ENCODE data around the gene CFAP58.

- TF ChIP-seq, protein P1, sequence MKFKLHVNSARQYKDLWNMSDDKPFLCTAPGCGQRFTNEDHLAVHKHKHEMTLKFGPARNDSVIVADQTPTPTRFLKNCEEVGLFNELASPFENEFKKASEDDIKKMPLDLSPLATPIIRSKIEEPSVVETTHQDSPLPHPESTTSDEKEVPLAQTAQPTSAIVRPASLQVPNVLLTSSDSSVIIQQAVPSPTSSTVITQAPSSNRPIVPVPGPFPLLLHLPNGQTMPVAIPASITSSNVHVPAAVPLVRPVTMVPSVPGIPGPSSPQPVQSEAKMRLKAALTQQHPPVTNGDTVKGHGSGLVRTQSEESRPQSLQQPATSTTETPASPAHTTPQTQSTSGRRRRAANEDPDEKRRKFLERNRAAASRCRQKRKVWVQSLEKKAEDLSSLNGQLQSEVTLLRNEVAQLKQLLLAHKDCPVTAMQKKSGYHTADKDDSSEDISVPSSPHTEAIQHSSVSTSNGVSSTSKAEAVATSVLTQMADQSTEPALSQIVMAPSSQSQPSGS (CRISPR knock-in tag; IDR thresholded peaks at IDR 0.05), result no peak
- no peak for TF ChIP-seq LCORL (IDR thresholded peaks at IDR 0.05)
- no peak for TF ChIP-seq LCORL (CRISPR knock-in tag; IDR thresholded peaks at IDR 0.05)
- TF ChIP-seq EZH2 (conservative IDR thresholded peaks at IDR 0.05; ENCODE audit: low read depth, low read length), result no peak
- TF ChIP-seq NFE2L2 (IDR thresholded peaks at IDR 0.05; ENCODE audit: low read length), result no peak
- TF ChIP-seq ZNF138 (CRISPR knock-in tag; IDR thresholded peaks at IDR 0.05; ENCODE audit: low read depth), result no peak
- TF ChIP-seq, protein P2, sequence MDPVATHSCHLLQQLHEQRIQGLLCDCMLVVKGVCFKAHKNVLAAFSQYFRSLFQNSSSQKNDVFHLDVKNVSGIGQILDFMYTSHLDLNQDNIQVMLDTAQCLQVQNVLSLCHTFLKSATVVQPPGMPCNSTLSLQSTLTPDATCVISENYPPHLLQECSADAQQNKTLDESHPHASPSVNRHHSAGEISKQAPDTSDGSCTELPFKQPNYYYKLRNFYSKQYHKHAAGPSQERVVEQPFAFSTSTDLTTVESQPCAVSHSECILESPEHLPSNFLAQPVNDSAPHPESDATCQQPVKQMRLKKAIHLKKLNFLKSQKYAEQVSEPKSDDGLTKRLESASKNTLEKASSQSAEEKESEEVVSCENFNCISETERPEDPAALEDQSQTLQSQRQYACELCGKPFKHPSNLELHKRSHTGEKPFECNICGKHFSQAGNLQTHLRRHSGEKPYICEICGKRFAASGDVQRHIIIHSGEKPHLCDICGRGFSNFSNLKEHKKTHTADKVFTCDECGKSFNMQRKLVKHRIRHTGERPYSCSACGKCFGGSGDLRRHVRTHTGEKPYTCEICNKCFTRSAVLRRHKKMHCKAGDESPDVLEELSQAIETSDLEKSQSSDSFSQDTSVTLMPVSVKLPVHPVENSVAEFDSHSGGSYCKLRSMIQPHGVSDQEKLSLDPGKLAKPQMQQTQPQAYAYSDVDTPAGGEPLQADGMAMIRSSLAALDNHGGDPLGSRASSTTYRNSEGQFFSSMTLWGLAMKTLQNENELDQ (CRISPR knock-in tag; IDR thresholded peaks at IDR 0.05; ENCODE audit: borderline replicate concordance), result no peak
- TF ChIP-seq JDP2 (CRISPR knock-in tag; IDR thresholded peaks at IDR 0.05; ENCODE audit: borderline replicate concordance), result no peak
- TF ChIP-seq GABPA (IDR thresholded peaks at IDR 0.05; ENCODE audit: low read depth, low read length), result no peak
- no peak for TF ChIP-seq GABPA (CRISPR knock-in tag; IDR thresholded peaks at IDR 0.05; ENCODE audit: low read depth)
- no peak for TF ChIP-seq GATA4 (IDR thresholded peaks at IDR 0.05; ENCODE audit: borderline replicate concordance, low read depth)
- TF ChIP-seq, protein P3, sequence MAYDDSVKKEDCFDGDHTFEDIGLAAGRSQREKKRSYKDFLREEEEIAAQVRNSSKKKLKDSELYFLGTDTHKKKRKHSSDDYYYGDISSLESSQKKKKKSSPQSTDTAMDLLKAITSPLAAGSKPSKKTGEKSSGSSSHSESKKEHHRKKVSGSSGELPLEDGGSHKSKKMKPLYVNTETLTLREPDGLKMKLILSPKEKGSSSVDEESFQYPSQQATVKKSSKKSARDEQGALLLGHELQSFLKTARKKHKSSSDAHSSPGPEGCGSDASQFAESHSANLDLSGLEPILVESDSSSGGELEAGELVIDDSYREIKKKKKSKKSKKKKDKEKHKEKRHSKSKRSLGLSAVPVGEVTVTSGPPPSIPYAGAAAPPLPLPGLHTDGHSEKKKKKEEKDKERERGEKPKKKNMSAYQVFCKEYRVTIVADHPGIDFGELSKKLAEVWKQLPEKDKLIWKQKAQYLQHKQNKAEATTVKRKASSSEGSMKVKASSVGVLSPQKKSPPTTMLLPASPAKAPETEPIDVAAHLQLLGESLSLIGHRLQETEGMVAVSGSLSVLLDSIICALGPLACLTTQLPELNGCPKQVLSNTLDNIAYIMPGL (CRISPR knock-in tag; IDR thresholded peaks at IDR 0.05; ENCODE audit: borderline replicate concordance in 1 of 2, low read depth in 1 of 2), result no peak
Observed at GRCh38 chr10:104472957-104473745, 119.5 kb downstream of the CFAP58 start.
